ENCODE results near the gene SPEF2.

SPEF2 gene

GRCh38 chr5:35862126-35862525 lies 244.5 kb downstream of the SPEF2 start:
- TF ChIP-seq TAF1 (IDR thresholded peaks at IDR 0.05; ENCODE audit: borderline replicate concordance, low read depth, low read length) (no peak), POLR2AphosphoS5 (IDR thresholded peaks at IDR 0.05; ENCODE audit: low read depth, low read length) (no peak), POLR2A (IDR thresholded peaks at IDR 0.05; ENCODE audit: low read depth, low read length) (no peak)
- FAIRE-seq: peak; percentile 68
- DNase-seq (ENCODE audit: insufficient read length): no peak

DNA sequence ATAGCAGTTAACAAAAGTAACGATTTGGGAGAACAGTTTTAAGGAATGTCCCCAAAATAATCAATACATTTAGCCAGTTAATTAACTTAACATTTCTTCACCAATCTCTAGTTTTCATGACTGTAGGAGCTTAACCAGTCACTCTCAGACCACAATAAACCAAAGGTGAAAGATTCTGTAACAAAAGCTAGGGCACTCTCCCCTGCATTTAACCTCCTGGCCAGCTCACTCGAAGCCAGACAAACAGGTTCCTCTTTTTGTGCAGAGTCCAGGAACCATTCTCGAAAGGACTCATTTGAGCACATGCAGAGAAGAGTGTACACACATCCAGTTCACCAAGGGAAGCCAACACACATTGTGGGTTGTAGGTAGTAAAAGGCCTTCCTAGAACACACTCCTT lies 245.5 kb downstream of the SPEF2 start:
- DNase-seq (ENCODE audit: insufficient read length) (no peak), FAIRE-seq (peak; percentile 84)
- TF ChIP-seq TAF1 (IDR thresholded peaks at IDR 0.05; ENCODE audit: borderline replicate concordance, low read depth, low read length) (no peak), POLR2AphosphoS5 (IDR thresholded peaks at IDR 0.05; ENCODE audit: low read depth, low read length) (no peak), POLR2A (IDR thresholded peaks at IDR 0.05; ENCODE audit: low read depth, low read length) (no peak)

All from GM12892 (cell line).